G401 (cell line): ENCODE data around the gene ZNF618. TPM values are rescaled to one million over a fixed set of nuclear protein-coding genes. Genes with fewer than 3 reads are reported as not detected.

Source experiments
- DNase-seq: peaks from one replicate; pipeline ENCODE4 v3.0.0-alpha.2; 2015; ENCODE audit warnings: low spot score
- in situ Hi-C: cut with HindIII; loops from 2 replicates; pipeline ENCODE4 v1.10.0; 2016; ENCODE audit warnings: low sequenced_read_pairs, mixed read lengths
- total RNA-seq: library from RNA; depleted of rRNA; stranded (reverse); fragments of >200 nt; shearing (Covaris generic); gene quantifications from 2 replicates; pipeline ENCODE4 v1.2.3, GENCODE V29; 2014

The ZNF618 gene
- total RNA-seq, 1 experiment from 2014 or later: 6.1 TPM

GRCh38 chr9:113969343-113969742 lies 93.2 kb downstream of the ZNF618 start:
- in situ Hi-C loops: no loop called here
- DNase-seq: no peak

- DNase-seq: no peak
- in situ Hi-C loops: no loop called here
These were observed 97.1 kb downstream of the ZNF618 start for GRCh38 chr9:113973226-113973625.

GRCh38 chr9:113973963-113974413 lies 97.9 kb downstream of the ZNF618 start:
- in situ Hi-C loops: no loop called here
- DNase-seq: no peak

GRCh38 chr9:113976915-113977314 lies 100.8 kb downstream of the ZNF618 start:
- in situ Hi-C loops: no loop called here

GRCh38 chr9:113978725-113979342 lies 102.7 kb downstream of the ZNF618 start:
- in situ Hi-C loops: no loop called here
- DNase-seq: no peak

More at GRCh38 chr9:113976915-113977314, 100.8 kb downstream of the ZNF618 start:
- DNase-seq: no peak

- in situ Hi-C loops: no loop called here
- no peak for DNase-seq
These were observed 103.4 kb downstream of the ZNF618 start for GRCh38 chr9:113979343-113980127.

GRCh38 chr9:113984639-113985380 lies 108.7 kb downstream of the ZNF618 start:
- DNase-seq: no peak
- in situ Hi-C loops: no loop called here

GRCh38 chr9:113985968-113986585 lies 110.0 kb downstream of the ZNF618 start:
- DNase-seq: peak; percentile 48

GRCh38 chr9:113986931-113987330 lies 110.8 kb downstream of the ZNF618 start:
- in situ Hi-C loops: no loop called here
- DNase-seq: peak; percentile 45

More at GRCh38 chr9:113985968-113986585, 110.0 kb downstream of the ZNF618 start:
- in situ Hi-C loops: no loop called here

- DNase-seq: no peak
- in situ Hi-C loops: no loop called here
These were observed 111.4 kb downstream of the ZNF618 start for GRCh38 chr9:113987526-113987925.

GRCh38 chr9:113988385-113989016 lies 112.4 kb downstream of the ZNF618 start:
- DNase-seq: no peak
- in situ Hi-C loops: no loop called here

- in situ Hi-C loops: no loop called here
- peak; percentile 71 for DNase-seq
These were observed 113.1 kb downstream of the ZNF618 start for GRCh38 chr9:113989017-113989713.

- in situ Hi-C loops: no loop called here
These were observed 113.8 kb downstream of the ZNF618 start for GRCh38 chr9:113989714-113990569.

GRCh38 chr9:113990570-113990907 lies 114.4 kb downstream of the ZNF618 start:
- in situ Hi-C loops: no loop called here
- DNase-seq: no peak

More at GRCh38 chr9:113989714-113990569, 113.8 kb downstream of the ZNF618 start:
- DNase-seq: no peak

- DNase-seq: peak; percentile 88
- in situ Hi-C loops: no loop called here
These were observed 114.9 kb downstream of the ZNF618 start for GRCh38 chr9:113990975-113991471.

- in situ Hi-C loops: no loop called here
- DNase-seq: no peak
These were observed 115.6 kb downstream of the ZNF618 start for GRCh38 chr9:113991714-113992113.

- DNase-seq: peak; percentile 90
- in situ Hi-C loops: no loop called here
These were observed 116.3 kb downstream of the ZNF618 start for GRCh38 chr9:113992276-113992951.
